Stomach (tissue), 9 donors: ENCODE data around the gene PDZK1IP1. TPM values are rescaled to one million over a fixed set of nuclear protein-coding genes. Genes with fewer than 3 reads are reported as not detected.

ENCODE experiments used
- DNase-seq, 2 donors: peaks; one replicate each; pipeline versions ENCODE4 v3.0.0 to v3.0.0-alpha.2; 2013 to 2019
- H3K27ac ChIP-seq, 5 donors: fragments of 200-600 bp in 4 of 5; sonication (generic) in 4 of 5; one replicate each; pipeline ENCODE4 v1.5.1; 2013 to 2019; ENCODE audit warnings: mild to moderate bottlenecking in 1 of 5, moderate library complexity in 1 of 5
- H3K27me3 ChIP-seq, 3 donors: fragments of 200-600 bp; sonication (generic); one replicate each; pipeline ENCODE4 v1.5.1; 2017 to 2019; ENCODE audit warnings: mixed run types in 1 of 3
- H3K36me3 ChIP-seq, 4 donors: fragments of 200-600 bp; sonication (generic); 1 replicate in 3 of 4; 2 replicates in 1 of 4; pipeline ENCODE4 v1.5.1; 2016 to 2019
- H3K4me1 ChIP-seq, 4 donors: fragments of 200-600 bp; sonication (generic); one replicate each; pipeline ENCODE4 v1.5.1; 2016 to 2019
- H3K4me3 ChIP-seq, 4 donors: fragments of 200-600 bp; sonication (generic) in 3 of 4; one replicate each; pipeline ENCODE4 v1.5.1; 2016 to 2019; ENCODE audit warnings: mild to moderate bottlenecking in 1 of 4
- H3K9me3 ChIP-seq, 4 donors: fragments of 200-600 bp; sonication (generic); one replicate each; pipeline ENCODE4 v1.5.1; 2016 to 2019
- EP300 ChIP-seq: sonication (generic); formaldehyde crosslinking; IDR thresholded peaks from one replicate; pipeline ENCODE4 v1.6.1; 2017; ENCODE audit warnings: antibody characterized with exemption
- POLR2A ChIP-seq, 4 donors: fragments of 450-650 bp; IDR thresholded peaks; one replicate each; pipeline ENCODE4 v1.6.1; 2016; ENCODE audit warnings: antibody characterized with exemption in 4 of 4, control low read depth in 2 of 4, mild to moderate bottlenecking in 1 of 4, moderate library complexity in 1 of 4
- POLR2AphosphoS5 ChIP-seq, 3 donors: sonication (generic); formaldehyde crosslinking; IDR thresholded peaks; one replicate each; pipeline ENCODE4 v1.6.1; 2016; ENCODE audit warnings: antibody characterized with exemption in 3 of 3
- WGBS, 5 donors: extraction: QIAGEN DNeasy Blood & Tissue Kit in 3 of 5; methylation state at CpG; one replicate each; pipeline versions ENCODE4 v1.1.5 to v1.1.7; 2013 to 2018; 5-methylcytosine and 5-hydroxymethylcytosine counted together
- intact Hi-C: fragments of 100-400 bp; cut with DNase I; formaldehyde crosslinking; loops from one replicate; pipeline ENCODE4 v1.15.1; 2023; ENCODE audit warnings: low total_unique reads
- polyA plus RNA-seq, 3 donors: library from polyadenylated mRNA; stranded (reverse); fragments of 200-250 nt; gene quantifications; one replicate each; pipeline ENCODE4 v1.2.3, GENCODE V29; 2013
- total RNA-seq, 5 donors: library from RNA; depleted of rRNA; stranded (reverse); fragments of >200 nt; gene quantifications; one replicate each; pipeline versions ENCODE4 v1.1.0 to v1.2.3, GENCODE V29; 2014 to 2016
- TF ChIP-seq, protein P1 (sequence below), 7 experiments: fragments of 450-650 bp in 4 of 7; fragments of 200-600 bp in 3 of 7; sonication (generic) in 3 of 7; IDR thresholded peaks; one replicate each; pipeline ENCODE4 v1.5.1; 2016 to 2019; ENCODE audit warnings: antibody characterized with exemption in 7 of 7, control low read depth in 2 of 7, mild to moderate bottlenecking in 1 of 7
- donor health status: healthy with polysubstance abuse.
- donor health status: Bipolar disorder and iron deficiency.
- donor health status: healthy.

PDZK1IP1 gene
- total and polyA plus RNA-seq, 8 donors: 0.87 to 292 (median 130) TPM; not detected in 1

DNA sequence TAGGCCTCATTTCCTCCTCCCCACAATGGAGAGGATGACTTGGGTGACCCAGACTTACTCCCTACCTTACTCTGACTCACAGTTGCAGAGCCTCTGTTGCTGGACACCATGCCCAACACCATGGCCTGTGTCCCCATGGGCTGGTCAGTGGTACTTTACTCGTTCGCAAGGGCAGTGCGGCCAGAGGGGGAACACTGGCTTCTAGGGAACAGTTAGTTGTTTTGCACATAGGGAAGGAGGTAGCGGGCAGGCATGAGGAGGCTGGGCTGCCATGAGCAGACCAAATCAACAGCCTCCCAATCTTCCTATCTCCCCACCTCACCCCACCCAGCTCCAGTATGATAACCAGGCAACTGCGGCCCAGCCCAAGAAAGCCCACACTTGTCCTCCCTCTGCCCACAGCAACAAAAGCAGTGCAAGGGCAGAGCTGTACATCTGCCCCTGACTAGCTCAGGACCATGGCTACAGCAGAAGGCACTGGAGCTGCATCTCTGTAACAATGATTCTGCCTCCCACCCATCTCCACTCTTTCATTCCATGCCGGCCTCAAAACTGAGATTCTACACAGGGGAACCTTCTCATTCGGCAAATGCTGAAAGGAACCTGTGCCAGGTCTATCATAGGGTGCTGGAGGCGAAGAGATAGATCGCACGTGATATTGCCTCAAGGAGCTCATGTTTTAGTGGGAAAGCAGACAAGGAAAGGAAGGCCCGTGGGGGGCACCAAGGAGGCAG is 23.6 kb upstream of the PDZK1IP1 start:
- WGBS, 5 donors: 65 to 89% (median 76%) methylated on average over 9 to 11 of the region's 11 CpGs
- peaks cover 0 to 34% (median 9%) of the 10 kb centered on the region in 3 donors for H3K27me3 ChIP-seq
- no peak overlapping the region for H3K4me3 ChIP-seq
- intact Hi-C loops: no loop called here
- H3K36me3 ChIP-seq: no peaks in the 10 kb centered on the region
- H3K4me1 ChIP-seq: no peaks in the 10 kb centered on the region
- TF ChIP-seq, protein P1, sequence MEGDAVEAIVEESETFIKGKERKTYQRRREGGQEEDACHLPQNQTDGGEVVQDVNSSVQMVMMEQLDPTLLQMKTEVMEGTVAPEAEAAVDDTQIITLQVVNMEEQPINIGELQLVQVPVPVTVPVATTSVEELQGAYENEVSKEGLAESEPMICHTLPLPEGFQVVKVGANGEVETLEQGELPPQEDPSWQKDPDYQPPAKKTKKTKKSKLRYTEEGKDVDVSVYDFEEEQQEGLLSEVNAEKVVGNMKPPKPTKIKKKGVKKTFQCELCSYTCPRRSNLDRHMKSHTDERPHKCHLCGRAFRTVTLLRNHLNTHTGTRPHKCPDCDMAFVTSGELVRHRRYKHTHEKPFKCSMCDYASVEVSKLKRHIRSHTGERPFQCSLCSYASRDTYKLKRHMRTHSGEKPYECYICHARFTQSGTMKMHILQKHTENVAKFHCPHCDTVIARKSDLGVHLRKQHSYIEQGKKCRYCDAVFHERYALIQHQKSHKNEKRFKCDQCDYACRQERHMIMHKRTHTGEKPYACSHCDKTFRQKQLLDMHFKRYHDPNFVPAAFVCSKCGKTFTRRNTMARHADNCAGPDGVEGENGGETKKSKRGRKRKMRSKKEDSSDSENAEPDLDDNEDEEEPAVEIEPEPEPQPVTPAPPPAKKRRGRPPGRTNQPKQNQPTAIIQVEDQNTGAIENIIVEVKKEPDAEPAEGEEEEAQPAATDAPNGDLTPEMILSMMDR (IDR thresholded peaks at IDR 0.05): no peak
- no peak for TF ChIP-seq POLR2A (IDR thresholded peaks at IDR 0.05)
- TF ChIP-seq EP300: no peak
- no peak for DNase-seq
- H3K27ac ChIP-seq: no peak overlapping the region
- no peaks in the 10 kb centered on the region for H3K9me3 ChIP-seq

DNA sequence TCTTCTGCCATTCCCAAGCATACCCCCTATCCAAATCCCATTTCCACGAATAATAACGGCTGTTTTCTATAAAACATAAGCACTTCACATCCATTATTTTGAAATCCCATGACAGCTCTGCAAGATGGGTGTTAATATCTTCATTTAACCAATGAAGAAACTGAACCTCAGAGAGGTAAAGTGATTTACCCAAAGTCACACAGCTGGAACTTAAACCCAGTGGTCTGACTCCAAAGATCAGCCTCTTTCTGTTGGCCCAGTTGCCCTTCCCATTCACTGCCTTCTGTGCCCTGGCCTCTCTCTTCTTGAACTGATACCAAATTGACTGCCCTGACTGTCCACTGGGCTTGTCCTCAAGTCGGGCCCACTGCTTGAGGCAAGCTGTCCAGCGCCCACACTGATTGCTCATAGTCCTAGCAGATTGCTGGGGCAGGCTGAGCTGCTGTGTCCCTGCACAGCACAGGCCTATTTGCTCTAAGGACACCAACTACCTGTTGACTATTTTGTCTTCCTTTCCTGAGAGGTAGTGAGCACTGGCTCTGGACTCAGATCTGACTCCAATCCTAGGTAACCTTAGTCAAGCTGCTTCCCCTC is 22.9 kb upstream of the PDZK1IP1 start:
- Histone ChIP-seq H3K4me1 (no peaks in the 10 kb centered on the region), H3K4me3 (no peak overlapping the region), H3K9me3 (no peaks in the 10 kb centered on the region), H3K27me3 (peaks cover 0 to 41% (median 10%) of the 10 kb centered on the region in 3 donors), H3K27ac (peak overlapping the region in 3 of 5 donors; percentile 29 to 61 (median 46)), H3K36me3 (no peaks in the 10 kb centered on the region)
- 72 to 86% (median 83%) methylated on average over 4 of the region's 4 CpGs for WGBS, 5 donors
- intact Hi-C loops: no loop called here
- DNase-seq: no peak
- TF ChIP-seq EP300 (no peak), POLR2AphosphoS5 (IDR thresholded peaks at IDR 0.05) (no peak), POLR2A (IDR thresholded peaks at IDR 0.05) (no peak)
- TF ChIP-seq, protein P1 (IDR thresholded peaks at IDR 0.05): no peak

DNA sequence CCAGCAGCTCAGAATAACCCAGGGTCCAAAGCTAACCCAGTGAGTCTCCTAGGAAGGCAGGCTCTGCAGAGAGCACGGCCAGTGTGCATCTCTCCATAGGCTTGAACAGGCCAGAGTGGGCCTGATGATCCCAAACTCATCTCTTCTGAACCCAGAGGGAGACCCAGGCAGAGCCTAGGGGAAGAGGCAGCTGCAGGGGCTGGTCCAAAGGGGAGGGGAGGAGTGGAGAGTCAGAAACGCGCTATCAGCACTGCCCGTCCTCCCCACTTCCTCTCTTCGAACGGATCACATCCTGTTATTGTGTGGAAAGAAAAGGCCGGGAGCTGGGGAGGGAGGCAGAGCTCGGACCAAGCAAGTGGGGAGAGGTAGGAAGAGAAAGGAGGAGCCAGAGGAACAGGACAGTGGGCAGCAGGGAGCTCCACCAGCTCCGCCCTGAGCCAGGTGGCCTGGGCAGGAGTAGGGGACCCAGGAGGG is 22.0 kb upstream of the PDZK1IP1 start:
- peak overlapping the region in 4 of 5 donors; percentile 24 to 61 (median 38) for H3K27ac ChIP-seq
- peak in 1 of 2 donors; percentile 66 for DNase-seq
- 44 to 59% (median 47%) methylated on average over 9 of the region's 9 CpGs for WGBS, 5 donors
- no peaks in the 10 kb centered on the region for H3K4me1 ChIP-seq
- intact Hi-C loops: no loop called here
- peaks cover 0 to 44% (median 10%) of the 10 kb centered on the region in 3 donors for H3K27me3 ChIP-seq
- H3K9me3 ChIP-seq: no peaks in the 10 kb centered on the region
- H3K36me3 ChIP-seq: no peaks in the 10 kb centered on the region
- H3K4me3 ChIP-seq: no peak overlapping the region
- TF ChIP-seq POLR2A (IDR thresholded peaks at IDR 0.05): no peak
- TF ChIP-seq EP300: no peak
- TF ChIP-seq POLR2AphosphoS5 (IDR thresholded peaks at IDR 0.05): no peak
- TF ChIP-seq, protein P1 (IDR thresholded peaks at IDR 0.05): no peak

DNA sequence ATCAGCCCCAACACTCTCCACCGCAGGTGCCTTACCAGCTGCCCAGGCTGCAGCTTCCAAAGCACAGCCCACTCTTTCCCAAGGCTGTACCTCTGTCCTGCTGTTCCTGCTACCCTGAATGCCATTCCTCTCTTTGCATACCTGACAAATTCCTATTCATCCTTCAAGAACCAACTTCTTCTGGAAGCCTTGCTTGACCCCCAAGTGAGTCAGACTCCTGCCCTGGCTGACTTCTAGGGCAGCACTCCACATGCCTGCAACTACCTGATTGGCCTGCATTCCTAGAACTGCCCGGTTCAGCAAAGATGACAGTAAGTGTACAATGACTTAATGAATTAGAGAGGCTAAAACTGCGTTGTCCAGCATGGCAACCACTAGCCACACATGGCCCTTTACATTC is 20.8 kb upstream of the PDZK1IP1 start:
- intact Hi-C loops: no loop called here
- no peak overlapping the region for H3K27ac ChIP-seq
- 81 to 86% (median 82%) methylated on average over 3 of the region's 3 CpGs for WGBS, 5 donors
- DNase-seq: no peak
- TF ChIP-seq EP300: no peak
- TF ChIP-seq POLR2AphosphoS5 (IDR thresholded peaks at IDR 0.05): no peak
- no peaks in the 10 kb centered on the region for H3K4me1 ChIP-seq
- no peaks in the 10 kb centered on the region for H3K36me3 ChIP-seq
- H3K4me3 ChIP-seq: no peak overlapping the region
- no peaks in the 10 kb centered on the region for H3K9me3 ChIP-seq
- H3K27me3 ChIP-seq: peaks cover 0 to 52% (median 10%) of the 10 kb centered on the region in 3 donors
